Activated T-cell treated with anti-CD3 and anti-CD28 coated beads for 48 hours (primary cell): Measurements from ENCODE around the gene ANKRD13A.
"Not testable (repeated sequence)": the region's sequence is repeated elsewhere in the genome, so short reads cannot be mapped to it uniquely, and the experiment has no call there.

Source experiments
- DNase-seq: peaks from one replicate; pipeline ENCODE4 v3.0.0-alpha.2; 2020; ENCODE audit warnings: low read depth

ANKRD13A gene

DNA sequence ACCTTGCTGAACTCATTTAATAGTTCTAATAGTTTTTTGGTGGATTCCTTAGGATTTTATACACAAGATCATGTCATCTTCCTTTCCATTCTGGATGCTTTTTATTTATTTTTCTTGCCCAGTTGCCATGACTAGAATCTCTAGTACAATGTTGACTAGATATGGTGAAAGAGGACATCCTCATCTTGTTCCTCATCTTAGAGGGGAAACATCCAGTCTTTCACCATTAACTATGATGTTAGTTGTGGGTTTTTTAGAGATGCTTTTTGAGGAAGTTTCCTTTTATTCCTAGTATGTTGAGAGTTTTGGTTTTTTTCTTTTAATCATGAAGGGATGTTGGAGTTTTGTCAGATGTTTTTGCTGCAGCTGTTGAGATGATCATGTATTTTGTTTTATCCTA, 8.7 kb downstream of the ANKRD13A start:
- no peak for DNase-seq

GRCh38 chr12:110008681-110009398, 9.6 kb downstream of the ANKRD13A start:
- not testable (repeated sequence) for DNase-seq

DNA sequence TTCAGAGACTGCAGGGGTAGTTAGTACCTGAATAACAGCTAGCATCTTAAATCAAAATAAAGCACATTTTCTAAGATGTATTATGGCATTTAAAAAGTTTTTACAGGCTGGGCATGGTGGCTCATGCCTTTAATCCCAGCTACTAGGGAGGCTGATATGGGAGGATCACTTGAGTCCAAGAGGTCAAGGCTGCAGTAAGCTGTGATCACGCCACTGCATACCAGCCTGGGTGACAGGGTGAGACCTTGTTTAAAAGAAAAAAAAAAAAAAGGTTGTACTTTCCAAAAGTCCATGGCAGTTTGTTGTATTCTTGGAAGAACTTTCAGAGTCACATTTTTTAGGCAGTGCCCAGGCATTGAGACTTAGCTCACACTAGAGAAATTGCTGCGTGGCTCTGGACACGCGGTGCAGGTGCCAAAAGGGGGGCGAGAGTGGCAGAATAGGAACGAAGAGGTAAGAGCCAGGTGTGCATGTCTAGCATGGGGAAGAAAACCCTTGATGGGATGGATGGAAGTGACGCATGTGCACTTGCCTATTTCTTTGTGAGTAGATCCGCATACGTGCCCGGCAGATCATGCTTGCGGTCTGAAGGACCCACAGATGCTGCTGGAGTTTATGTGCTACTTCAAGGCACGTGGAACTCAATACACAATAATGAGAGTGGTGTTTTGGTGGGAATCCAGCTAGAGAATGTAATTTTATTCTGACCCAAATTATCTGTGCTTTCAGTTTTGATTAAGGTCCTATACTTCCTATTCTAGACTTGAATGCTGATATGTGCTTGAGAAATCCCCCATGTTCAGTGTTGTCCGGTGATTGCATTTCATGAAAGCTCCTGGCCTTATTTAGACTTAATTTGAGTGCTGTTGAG, 11.9 kb downstream of the ANKRD13A start:
- no peak for DNase-seq

- no peak for DNase-seq
These were observed 12.9 kb downstream of the ANKRD13A start for GRCh38 chr12:110012137-110012536.

DNA sequence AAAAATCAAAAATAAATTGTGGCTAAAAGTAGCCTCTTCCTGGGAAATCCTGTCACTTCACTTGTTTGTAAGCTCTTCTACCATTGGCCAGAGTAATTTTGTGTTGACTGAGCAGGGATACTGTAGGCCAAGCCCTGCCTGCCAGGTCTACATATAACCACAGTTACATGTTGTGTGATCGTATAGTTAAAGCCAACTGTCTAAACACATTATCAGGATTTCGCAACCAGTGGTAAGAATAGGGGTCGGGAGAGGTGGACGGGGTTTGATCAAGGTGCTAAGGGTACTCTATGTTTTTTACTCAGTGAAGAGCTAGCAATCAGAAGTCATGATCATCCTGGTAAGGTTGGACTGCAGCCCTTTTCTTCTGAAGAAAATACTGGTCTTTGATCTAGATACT, 13.4 kb downstream of the ANKRD13A start:
- no peak for DNase-seq

GRCh38 chr12:110015132-110015531, 15.9 kb downstream of the ANKRD13A start:
- no peak for DNase-seq

GRCh38 chr12:110020956-110021355, 21.7 kb downstream of the ANKRD13A start:
- no peak for DNase-seq

GRCh38 chr12:110023059-110023980, 24.1 kb downstream of the ANKRD13A start:
- no peak for DNase-seq

- DNase-seq, result no peak
These were observed 24.8 kb downstream of the ANKRD13A start for GRCh38 chr12:110024051-110024450.

- no peak for DNase-seq
These were observed 29.1 kb downstream of the ANKRD13A start for GRCh38 chr12:110028323-110028722.

DNA sequence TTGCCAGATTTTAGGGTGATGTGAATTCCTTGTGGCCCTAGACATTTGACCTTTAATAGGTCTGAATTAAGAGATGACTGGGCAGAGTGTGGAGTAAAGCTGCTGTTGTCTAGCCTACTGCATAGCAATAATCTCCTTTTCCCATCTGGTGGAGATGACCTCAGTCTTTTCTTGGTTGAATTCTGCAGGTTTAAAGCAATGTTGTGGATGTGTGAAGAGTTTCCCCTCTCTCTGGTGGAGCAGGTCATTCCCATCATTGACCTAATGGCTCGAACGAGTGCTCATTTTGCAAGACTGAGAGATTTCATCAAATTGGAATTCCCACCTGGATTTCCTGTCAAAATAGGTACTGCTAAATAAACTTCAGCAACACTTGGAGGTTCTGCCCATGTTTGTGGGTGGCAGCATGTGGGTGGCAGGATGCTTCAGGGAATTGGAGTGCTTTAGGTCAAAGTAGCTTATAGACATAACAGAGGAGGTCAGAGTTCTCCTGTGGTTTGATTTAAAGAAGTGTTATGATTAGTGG, 30.1 kb downstream of the ANKRD13A start:
- no peak for DNase-seq

DNA sequence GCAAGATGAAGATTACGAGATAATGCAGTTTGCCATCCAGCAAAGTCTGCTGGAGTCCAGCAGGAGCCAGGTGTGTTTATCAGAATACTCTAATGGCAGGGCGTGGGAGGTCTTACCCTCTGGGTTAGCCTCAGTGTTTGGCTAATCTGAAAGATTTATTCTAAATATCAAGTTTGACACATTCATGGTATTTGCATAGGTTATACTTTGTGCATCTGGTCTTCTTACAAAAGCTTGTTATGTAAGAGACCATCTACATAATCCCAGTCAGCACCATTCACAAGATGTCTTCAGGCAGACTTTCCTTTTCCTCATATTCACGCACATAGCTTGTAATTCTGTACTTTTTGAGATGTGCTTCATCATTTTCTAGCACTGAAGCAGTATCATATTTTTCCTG, 34.7 kb downstream of the ANKRD13A start:
- no peak for DNase-seq

GRCh38 chr12:110035534-110036104, 36.4 kb downstream of the ANKRD13A start:
- no peak for DNase-seq

- no peak for DNase-seq
These were observed 38.1 kb downstream of the ANKRD13A start for GRCh38 chr12:110037315-110037714.

GRCh38 chr12:110038741-110039084, 39.5 kb downstream of the ANKRD13A start:
- DNase-seq, result no peak

DNA sequence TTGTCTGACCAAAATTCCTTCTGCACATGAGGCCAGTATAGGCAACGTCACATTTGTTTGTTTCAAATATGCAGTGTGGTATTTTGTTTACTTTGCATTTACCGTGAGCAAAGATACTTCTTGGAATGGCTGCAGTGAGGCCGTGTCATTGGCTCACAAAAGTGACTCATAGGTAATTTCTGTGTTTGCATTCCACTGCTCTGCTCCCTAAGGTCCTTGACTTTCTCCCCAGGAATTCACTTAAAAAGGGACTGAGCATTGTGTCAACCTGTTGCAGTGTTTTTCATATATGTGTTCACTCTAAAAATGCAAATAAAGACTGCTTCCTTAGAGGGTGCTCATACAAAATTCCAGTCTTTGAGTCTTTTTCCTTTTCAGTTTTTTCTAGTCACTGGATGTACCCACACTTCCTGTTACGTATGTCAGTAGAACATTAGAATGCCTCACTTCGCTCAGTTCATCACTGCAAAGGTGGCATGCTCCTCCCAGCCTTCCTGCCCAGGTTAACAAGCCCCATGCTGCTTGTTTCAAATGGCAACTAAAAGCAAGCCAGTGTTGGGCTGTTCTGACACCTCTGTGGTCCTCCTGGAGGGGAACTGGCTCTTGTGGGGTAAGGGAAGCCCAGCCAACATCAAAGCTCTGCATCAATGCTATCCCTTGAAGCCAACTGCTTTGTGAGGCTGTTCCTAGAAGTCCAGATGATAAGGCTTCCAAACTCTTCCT, 40.0 kb downstream of the ANKRD13A start:
- DNase-seq, result no peak

- no peak for DNase-seq
These were observed 43.0 kb downstream of the ANKRD13A start for GRCh38 chr12:110042264-110042663.

- no peak for DNase-seq
These were observed 47.4 kb downstream of the ANKRD13A start for GRCh38 chr12:110046451-110047187.

DNA sequence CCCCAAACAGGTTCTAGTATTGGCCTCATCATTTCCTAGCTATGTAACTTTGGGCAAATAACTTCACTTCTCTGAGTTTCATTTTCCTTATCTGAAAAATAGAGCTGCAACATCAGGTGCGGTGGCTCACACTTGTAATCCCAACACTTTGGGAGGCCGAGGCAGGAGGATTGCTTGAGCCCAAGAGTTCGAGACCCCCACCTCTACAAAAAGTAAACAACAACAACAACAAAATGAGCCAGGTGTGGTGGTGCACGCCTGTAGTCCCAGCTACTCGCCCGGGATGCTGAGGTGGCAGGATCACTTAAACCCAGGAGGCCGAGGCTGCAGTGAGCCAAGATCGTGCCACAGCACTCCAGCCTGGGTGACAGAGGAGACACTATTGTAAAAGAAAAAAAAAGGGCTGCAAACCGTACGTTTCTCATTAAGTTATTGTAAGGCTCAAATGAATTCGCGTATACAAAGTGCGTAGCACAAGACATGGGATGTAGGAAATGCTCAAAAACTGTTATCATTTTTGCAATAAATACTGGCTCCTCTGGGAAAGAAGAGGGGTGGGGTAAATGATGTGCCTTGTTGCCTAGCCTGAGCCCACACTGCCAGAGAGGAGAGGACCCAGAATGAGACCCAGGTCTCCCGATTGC, 48.2 kb downstream of the ANKRD13A start:
- no peak for DNase-seq
